Measurements from ENCODE around the gene SNRNP48.

GRCh38 chr6:7542874-7543624 is 46.9 kb upstream of the SNRNP48 start:
- TF ChIP-seq CTCF (optimal IDR thresholded peaks at IDR 0.05 in 1 of 3, IDR thresholded peaks at IDR 0.05 in 1 of 3, conservative IDR thresholded peaks at IDR 0.05 in 1 of 3; ENCODE audit: extremely low read depth in 1 of 3, insufficient read depth in 2 of 3, low read length in 3 of 3) (no peak), EZH2 (IDR thresholded peaks at IDR 0.05; ENCODE audit: low read length) (no peak)
